Lower leg skin (tissue), 4 donors: Measurements from ENCODE around the gene PSMD13. TPM values are rescaled to one million over a fixed set of nuclear protein-coding genes. Genes with fewer than 3 reads are reported as not detected.

Source experiments
- DNase-seq, 2 donors: peaks; one replicate each; pipeline ENCODE4 v3.0.0-alpha.2; 2019; ENCODE audit warnings: low spot score in 2 of 2
- H3K4me3 ChIP-seq: fragments of 200-600 bp; sonication (generic); 2 replicates; pipeline ENCODE4 v1.5.1; 2017; ENCODE audit warnings: mild to moderate bottlenecking, low read depth; ENCODE audit not compliant: poor library complexity, severe bottlenecking
- POLR2A ChIP-seq, 2 donors: fragments of 450-650 bp; IDR thresholded peaks; one replicate each; pipeline ENCODE4 v1.6.1; 2016 to 2017; ENCODE audit warnings: antibody characterized with exemption in 2 of 2, mild to moderate bottlenecking in 1 of 2, moderate library complexity in 1 of 2
- WGBS, 2 donors: methylation state at CpG; one replicate each; pipeline ENCODE4 v1.1.5; 2018; 5-methylcytosine and 5-hydroxymethylcytosine counted together
- intact Hi-C: fragments of 100-400 bp; cut with DNase I; formaldehyde crosslinking; loops from one replicate; pipeline ENCODE4 v1.15.0; 2023; ENCODE audit warnings: low total_unique reads
- total RNA-seq, 4 donors: library from RNA; depleted of rRNA; stranded (reverse); fragments of >200 nt; gene quantifications; one replicate each; pipeline ENCODE4 v1.1.0, GENCODE V29; 2016
- TF ChIP-seq, protein P1 (sequence below), 3 donors: fragments of 450-650 bp; IDR thresholded peaks; one replicate each; pipeline ENCODE4 v1.5.1; 2016; ENCODE audit warnings: antibody characterized with exemption in 3 of 3, mild to moderate bottlenecking in 3 of 3, moderate library complexity in 2 of 3

Gene PSMD13
- total RNA-seq, 4 donors from 2014 or later, result 65.1 to 115 (median 90.8) TPM

- intact Hi-C loops, result no loop called here
- no peak overlapping the region for H3K4me3 ChIP-seq
- DNase-seq, result peak in 1 of 2 donors; percentile 75
- TF ChIP-seq, protein P1, sequence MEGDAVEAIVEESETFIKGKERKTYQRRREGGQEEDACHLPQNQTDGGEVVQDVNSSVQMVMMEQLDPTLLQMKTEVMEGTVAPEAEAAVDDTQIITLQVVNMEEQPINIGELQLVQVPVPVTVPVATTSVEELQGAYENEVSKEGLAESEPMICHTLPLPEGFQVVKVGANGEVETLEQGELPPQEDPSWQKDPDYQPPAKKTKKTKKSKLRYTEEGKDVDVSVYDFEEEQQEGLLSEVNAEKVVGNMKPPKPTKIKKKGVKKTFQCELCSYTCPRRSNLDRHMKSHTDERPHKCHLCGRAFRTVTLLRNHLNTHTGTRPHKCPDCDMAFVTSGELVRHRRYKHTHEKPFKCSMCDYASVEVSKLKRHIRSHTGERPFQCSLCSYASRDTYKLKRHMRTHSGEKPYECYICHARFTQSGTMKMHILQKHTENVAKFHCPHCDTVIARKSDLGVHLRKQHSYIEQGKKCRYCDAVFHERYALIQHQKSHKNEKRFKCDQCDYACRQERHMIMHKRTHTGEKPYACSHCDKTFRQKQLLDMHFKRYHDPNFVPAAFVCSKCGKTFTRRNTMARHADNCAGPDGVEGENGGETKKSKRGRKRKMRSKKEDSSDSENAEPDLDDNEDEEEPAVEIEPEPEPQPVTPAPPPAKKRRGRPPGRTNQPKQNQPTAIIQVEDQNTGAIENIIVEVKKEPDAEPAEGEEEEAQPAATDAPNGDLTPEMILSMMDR (IDR thresholded peaks at IDR 0.05), result no peak
- no peak for TF ChIP-seq POLR2A (IDR thresholded peaks at IDR 0.05)
- 75 to 83% methylated on average over 12 of the region's 12 CpGs for WGBS, 2 donors
Observed at GRCh38 chr11:204587-205109, 32.1 kb upstream of the PSMD13 start.

GRCh38 chr11:205221-206001, 31.4 kb upstream of the PSMD13 start:
- 81 to 90% methylated on average over 14 to 16 of the region's 16 CpGs for WGBS, 2 donors
- TF ChIP-seq, protein P1 (IDR thresholded peaks at IDR 0.05), result no peak
- no peak for TF ChIP-seq POLR2A (IDR thresholded peaks at IDR 0.05)
- DNase-seq, result peak; percentile 13 to 80
- H3K4me3 ChIP-seq, result no peak overlapping the region
- intact Hi-C loops, result no loop called here

- 71 to 79% methylated on average over 7 of the region's 7 CpGs for WGBS, 2 donors
- no peak for TF ChIP-seq POLR2A (IDR thresholded peaks at IDR 0.05)
- TF ChIP-seq, protein P1 (IDR thresholded peaks at IDR 0.05), result no peak
- intact Hi-C loops, result no loop called here
- DNase-seq, result peak; percentile 13 to 82
- no peak overlapping the region for H3K4me3 ChIP-seq
Observed at GRCh38 chr11:206002-206384, 30.8 kb upstream of the PSMD13 start.

DNA sequence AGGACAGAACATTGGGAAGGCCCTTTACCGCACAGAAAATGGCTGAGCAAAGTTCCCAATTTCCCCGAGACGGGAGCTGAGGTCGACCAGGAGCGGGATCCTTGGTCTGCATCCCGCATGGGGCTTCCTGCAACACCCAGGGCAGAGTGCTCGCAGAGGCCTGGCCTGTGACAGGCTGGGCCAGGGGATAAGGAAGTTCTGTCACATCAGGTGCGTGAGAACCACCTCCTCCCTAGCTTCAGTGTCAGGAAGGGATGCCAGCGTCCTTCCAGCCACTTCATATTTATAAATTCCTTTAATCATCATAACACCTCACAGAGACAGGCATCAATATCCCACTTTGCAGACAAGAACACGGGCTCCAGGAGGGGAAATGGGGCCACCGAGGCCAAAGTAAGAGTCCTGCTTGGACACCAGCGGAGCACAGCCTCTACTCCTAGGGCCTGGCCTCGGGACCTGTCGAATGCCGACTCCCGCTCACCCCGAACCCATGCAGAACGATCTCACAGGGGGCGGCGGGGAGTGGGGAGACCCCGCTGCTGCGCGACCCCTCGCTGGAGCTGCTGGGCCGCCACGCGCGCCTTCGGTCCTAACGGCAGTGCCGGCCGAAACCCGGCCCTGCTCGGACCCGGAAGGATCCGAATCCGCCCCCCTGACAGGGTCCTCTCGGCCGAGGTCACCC, 30.1 kb upstream of the PSMD13 start:
- intact Hi-C loops, result no loop called here
- H3K4me3 ChIP-seq, result peak overlapping the region; percentile 91
- peak; percentile 19 to 87 for DNase-seq
- TF ChIP-seq, protein P1 (IDR thresholded peaks at IDR 0.05), result no peak
- no peak for TF ChIP-seq POLR2A (IDR thresholded peaks at IDR 0.05)
- WGBS, 2 donors, result 1 to 2% methylated on average over 35 to 39 of the region's 39 CpGs

DNA sequence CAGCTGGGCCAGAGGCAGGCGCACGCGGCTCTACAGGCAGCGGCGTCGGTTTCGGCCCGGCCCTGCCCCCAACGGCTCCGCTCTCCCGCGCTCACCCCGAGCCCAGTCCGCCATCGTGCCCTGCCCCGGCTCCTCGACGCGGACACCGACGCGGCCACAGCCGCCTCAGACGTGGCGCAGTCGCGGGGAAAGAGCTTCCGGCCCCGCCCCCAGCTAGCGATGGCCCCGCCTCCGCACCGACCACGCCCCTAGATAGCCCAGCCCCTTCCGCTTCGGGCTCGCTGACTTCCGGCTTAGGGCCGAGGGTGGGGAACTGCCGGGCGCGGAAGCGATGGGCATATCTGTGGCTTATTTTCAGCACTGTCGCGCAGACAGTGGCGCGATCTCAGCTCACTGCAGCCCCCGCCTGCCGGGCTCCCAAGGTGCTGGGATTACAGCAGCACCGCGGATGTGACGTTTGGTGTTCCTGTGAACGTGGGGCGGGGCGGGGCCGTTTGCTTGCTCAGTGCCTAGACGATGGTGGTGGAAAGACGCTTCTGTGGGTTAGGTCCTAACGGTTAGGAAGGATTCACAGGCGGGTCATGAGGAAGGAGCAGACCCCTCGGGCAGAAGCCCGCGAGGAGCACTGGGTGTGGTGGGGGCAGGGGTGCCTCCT, 29.4 kb upstream of the PSMD13 start, which contains the start of the genes BET1L and RIC8A:
BET1L (minus strand) TSS at position 192 of the 655 bp plus-strand sequence; CDS start at position 114, 78 bp downstream.
RIC8A (plus strand) TSS at position 501 of the 655 bp plus-strand sequence. CDS start 1,147 bp downstream, outside the sequence.
- intact Hi-C loops, result no loop called here
- 0 to 1% methylated on average over 20 to 28 of the region's 63 CpGs for WGBS, 2 donors
- TF ChIP-seq, protein P1 (IDR thresholded peaks at IDR 0.05), result no peak
- TF ChIP-seq POLR2A (IDR thresholded peaks at IDR 0.05), result peak in 1 of 2 donors; percentile 59
- H3K4me3 ChIP-seq, result peak within 1 kb of the TSS; percentile 91
- peak; percentile 96 to 99 for DNase-seq
